Measurements from ENCODE around the gene EHD4.

The EHD4 gene

GRCh38 chr15:41894251-41894790 is 78.0 kb downstream of the EHD4 start:
- Histone ChIP-seq H3K36me3 (ENCODE audit: control insufficient read depth in 5 of 5, insufficient read depth in 5 of 5, low read length in 5 of 5) (peaks cover 0 to 30% (median 14%) of the 10 kb centered on the region in 5 donors), H3K4me3 (ENCODE audit: low read depth in 1 of 5, low read length in 5 of 5) (peak overlapping the region in 4 of 5 donors; percentile 38 to 54 (median 42)), H3K27ac (ENCODE audit: low read depth, low read length) (peak overlapping the region; percentile 37), H3K9me3 (ENCODE audit: control insufficient read depth in 5 of 5, low read length in 5 of 5) (no peaks in the 10 kb centered on the region), H3K4me1 (ENCODE audit: control insufficient read depth in 5 of 5, insufficient read depth in 5 of 5, low read length in 5 of 5) (peaks cover 3 to 27% (median 18%) of the 10 kb centered on the region in 5 donors), H3K27me3 (ENCODE audit: control insufficient read depth in 5 of 5, insufficient read depth in 4 of 5, low read length in 5 of 5) (no peaks in the 10 kb centered on the region), H3K9ac (ENCODE audit: low read length in 5 of 5) (peak overlapping the region in 3 of 5 donors; percentile 25 to 60 (median 32))

- Histone ChIP-seq H3K9ac (ENCODE audit: low read length in 5 of 5) (peak within 1 kb of the TSS in 3 of 5 donors; percentile 25 to 60 (median 32)), H3K27me3 (ENCODE audit: control insufficient read depth in 5 of 5, insufficient read depth in 4 of 5, low read length in 5 of 5) (no peaks in the 10 kb centered on the region), H3K4me3 (ENCODE audit: low read depth in 1 of 5, low read length in 5 of 5) (peak within 1 kb of the TSS in 4 of 5 donors; percentile 38 to 54 (median 42))
These were observed 78.7 kb downstream of the EHD4 start, which contains the start of gene SPTBN5 for GRCh38 chr15:41893422-41894250. TSS of gene SPTBN5 (minus strand) at chr15:41894053. CDS start at chr15:41893497, 556 bp downstream.

GRCh38 chr15:41892621-41893421 is 79.5 kb downstream of the EHD4 start:
- Histone ChIP-seq H3K27ac (ENCODE audit: low read depth, low read length) (no peak overlapping the region), H3K9ac (ENCODE audit: low read length in 5 of 5) (peak overlapping the region in 1 of 5 donors; percentile 15), H3K36me3 (ENCODE audit: control insufficient read depth in 5 of 5, insufficient read depth in 5 of 5, low read length in 5 of 5) (peaks cover 0 to 17% (median 7%) of the 10 kb centered on the region in 5 donors), H3K9me3 (ENCODE audit: control insufficient read depth in 5 of 5, low read length in 5 of 5) (no peaks in the 10 kb centered on the region), H3K4me1 (ENCODE audit: control insufficient read depth in 5 of 5, insufficient read depth in 5 of 5, low read length in 5 of 5) (peaks cover 3 to 27% (median 18%) of the 10 kb centered on the region in 5 donors), H3K27me3 (ENCODE audit: control insufficient read depth in 5 of 5, insufficient read depth in 4 of 5, low read length in 5 of 5) (no peaks in the 10 kb centered on the region), H3K4me3 (ENCODE audit: low read depth in 1 of 5, low read length in 5 of 5) (no peak overlapping the region)

More at GRCh38 chr15:41893422-41894250, 78.7 kb downstream of the EHD4 start, which contains the start of gene SPTBN5:
- Histone ChIP-seq H3K27ac (ENCODE audit: low read depth, low read length) (peak within 1 kb of the TSS; percentile 37), H3K36me3 (ENCODE audit: control insufficient read depth in 5 of 5, insufficient read depth in 5 of 5, low read length in 5 of 5) (peaks cover 0 to 23% (median 8%) of the 10 kb centered on the region in 5 donors), H3K4me1 (ENCODE audit: control insufficient read depth in 5 of 5, insufficient read depth in 5 of 5, low read length in 5 of 5) (peaks cover 3 to 27% (median 18%) of the 10 kb centered on the region in 5 donors), H3K9me3 (ENCODE audit: control insufficient read depth in 5 of 5, low read length in 5 of 5) (no peaks in the 10 kb centered on the region)

GRCh38 chr15:41891946-41892345 is 80.4 kb downstream of the EHD4 start:
- Histone ChIP-seq H3K9me3 (ENCODE audit: control insufficient read depth in 5 of 5, low read length in 5 of 5) (no peaks in the 10 kb centered on the region), H3K36me3 (ENCODE audit: control insufficient read depth in 5 of 5, insufficient read depth in 5 of 5, low read length in 5 of 5) (peaks cover 0 to 9% (median under 1%) of the 10 kb centered on the region in 5 donors), H3K4me3 (ENCODE audit: low read depth in 1 of 5, low read length in 5 of 5) (no peak overlapping the region), H3K9ac (ENCODE audit: low read length in 5 of 5) (no peak overlapping the region), H3K4me1 (ENCODE audit: control insufficient read depth in 5 of 5, insufficient read depth in 5 of 5, low read length in 5 of 5) (peaks cover 3 to 27% (median 18%) of the 10 kb centered on the region in 5 donors), H3K27me3 (ENCODE audit: control insufficient read depth in 5 of 5, insufficient read depth in 4 of 5, low read length in 5 of 5) (no peaks in the 10 kb centered on the region), H3K27ac (ENCODE audit: low read depth, low read length) (no peak overlapping the region)

- Histone ChIP-seq H3K27me3 (ENCODE audit: control insufficient read depth in 5 of 5, insufficient read depth in 4 of 5, low read length in 5 of 5) (no peaks in the 10 kb centered on the region), H3K4me3 (ENCODE audit: low read depth in 1 of 5, low read length in 5 of 5) (no peak overlapping the region), H3K36me3 (ENCODE audit: control insufficient read depth in 5 of 5, insufficient read depth in 5 of 5, low read length in 5 of 5) (peaks cover 0 to 3% (median 0%) of the 10 kb centered on the region in 5 donors), H3K9ac (ENCODE audit: low read length in 5 of 5) (no peak overlapping the region), H3K27ac (ENCODE audit: low read depth, low read length) (no peak overlapping the region), H3K4me1 (ENCODE audit: control insufficient read depth in 5 of 5, insufficient read depth in 5 of 5, low read length in 5 of 5) (peaks cover 3 to 27% (median 18%) of the 10 kb centered on the region in 5 donors), H3K9me3 (ENCODE audit: control insufficient read depth in 5 of 5, low read length in 5 of 5) (no peaks in the 10 kb centered on the region)
These were observed 81.1 kb downstream of the EHD4 start for GRCh38 chr15:41891226-41891625.

GRCh38 chr15:41890050-41890690 is 82.2 kb downstream of the EHD4 start:
- no peak overlapping the region for H3K9ac ChIP-seq (ENCODE audit: low read length in 5 of 5)
- peaks cover 3 to 25% (median 16%) of the 10 kb centered on the region in 5 donors for H3K4me1 ChIP-seq (ENCODE audit: control insufficient read depth in 5 of 5, insufficient read depth in 5 of 5, low read length in 5 of 5)
- H3K27me3 ChIP-seq (ENCODE audit: control insufficient read depth in 5 of 5, insufficient read depth in 4 of 5, low read length in 5 of 5), result no peaks in the 10 kb centered on the region
- no peaks in the 10 kb centered on the region for H3K9me3 ChIP-seq (ENCODE audit: control insufficient read depth in 5 of 5, low read length in 5 of 5)
- no peak overlapping the region for H3K27ac ChIP-seq (ENCODE audit: low read depth, low read length)
- H3K36me3 ChIP-seq (ENCODE audit: control insufficient read depth in 5 of 5, insufficient read depth in 5 of 5, low read length in 5 of 5), result peaks cover 0 to 3% (median 0%) of the 10 kb centered on the region in 5 donors
- H3K4me3 ChIP-seq (ENCODE audit: low read depth in 1 of 5, low read length in 5 of 5), result no peak overlapping the region

- no peak overlapping the region for H3K27ac ChIP-seq (ENCODE audit: low read depth, low read length)
- peaks cover 0 to 11% (median 2%) of the 10 kb centered on the region in 5 donors for H3K4me1 ChIP-seq (ENCODE audit: control insufficient read depth in 5 of 5, insufficient read depth in 5 of 5, low read length in 5 of 5)
- H3K27me3 ChIP-seq (ENCODE audit: control insufficient read depth in 5 of 5, insufficient read depth in 4 of 5, low read length in 5 of 5), result no peaks in the 10 kb centered on the region
- H3K4me3 ChIP-seq (ENCODE audit: low read depth in 1 of 5, low read length in 5 of 5), result no peak overlapping the region
- H3K36me3 ChIP-seq (ENCODE audit: control insufficient read depth in 5 of 5, insufficient read depth in 5 of 5, low read length in 5 of 5), result peaks cover 0 to 3% (median 0%) of the 10 kb centered on the region in 5 donors
- H3K9ac ChIP-seq (ENCODE audit: low read length in 5 of 5), result no peak overlapping the region
- H3K9me3 ChIP-seq (ENCODE audit: control insufficient read depth in 5 of 5, low read length in 5 of 5), result no peaks in the 10 kb centered on the region
These were observed 83.6 kb downstream of the EHD4 start for GRCh38 chr15:41888662-41889253.

- H3K9ac ChIP-seq (ENCODE audit: low read length in 5 of 5), result no peak overlapping the region
- H3K36me3 ChIP-seq (ENCODE audit: control insufficient read depth in 5 of 5, insufficient read depth in 5 of 5, low read length in 5 of 5), result peaks cover 0 to 3% (median 0%) of the 10 kb centered on the region in 5 donors
- no peak overlapping the region for H3K27ac ChIP-seq (ENCODE audit: low read depth, low read length)
- no peaks in the 10 kb centered on the region for H3K27me3 ChIP-seq (ENCODE audit: control insufficient read depth in 5 of 5, insufficient read depth in 4 of 5, low read length in 5 of 5)
- H3K9me3 ChIP-seq (ENCODE audit: control insufficient read depth in 5 of 5, low read length in 5 of 5), result no peaks in the 10 kb centered on the region
- peaks cover 0 to 9% (median 0%) of the 10 kb centered on the region in 5 donors for H3K4me1 ChIP-seq (ENCODE audit: control insufficient read depth in 5 of 5, insufficient read depth in 5 of 5, low read length in 5 of 5)
- no peak overlapping the region for H3K4me3 ChIP-seq (ENCODE audit: low read depth in 1 of 5, low read length in 5 of 5)
These were observed 84.5 kb downstream of the EHD4 start for GRCh38 chr15:41887893-41888292.

GRCh38 chr15:41887161-41887560 is 85.2 kb downstream of the EHD4 start:
- Histone ChIP-seq H3K27ac (ENCODE audit: low read depth, low read length) (no peak overlapping the region), H3K9ac (ENCODE audit: low read length in 5 of 5) (no peak overlapping the region), H3K27me3 (ENCODE audit: control insufficient read depth in 5 of 5, insufficient read depth in 4 of 5, low read length in 5 of 5) (no peaks in the 10 kb centered on the region), H3K36me3 (ENCODE audit: control insufficient read depth in 5 of 5, insufficient read depth in 5 of 5, low read length in 5 of 5) (peaks cover 0 to 3% (median 0%) of the 10 kb centered on the region in 5 donors), H3K4me1 (ENCODE audit: control insufficient read depth in 5 of 5, insufficient read depth in 5 of 5, low read length in 5 of 5) (peaks cover 0 to 7% (median 2%) of the 10 kb centered on the region in 5 donors), H3K9me3 (ENCODE audit: control insufficient read depth in 5 of 5, low read length in 5 of 5) (no peaks in the 10 kb centered on the region), H3K4me3 (ENCODE audit: low read depth in 1 of 5, low read length in 5 of 5) (no peak overlapping the region)

Measured in subcutaneous abdominal adipose tissue (tissue), 5 donors.